SU-DHL-6 (cell line): ENCODE data around the gene PCAT6.

ENCODE experiments used
- H2AFZ ChIP-seq: fragments of 200-600 bp; sonication (generic); 2 replicates; pipeline ENCODE4 v1.6.1; 2014; ENCODE audit warnings: low read depth, mild to moderate bottlenecking, moderate library complexity, mixed read lengths, antibody characterized with exemption, low read length; ENCODE audit not compliant: severe bottlenecking
- H3F3A ChIP-seq: fragments of 200-600 bp; shearing (Covaris generic); 2 replicates; pipeline ENCODE4 v1.6.0; 2016; ENCODE audit warnings: antibody characterized with exemption, mild to moderate bottlenecking; ENCODE audit not compliant: insufficient read depth
- H3K27ac ChIP-seq: fragments of 200-600 bp; sonication (generic); 2 replicates; pipeline ENCODE4 v1.5.1; 2016; ENCODE audit warnings: low read depth, mild to moderate bottlenecking, low read length, moderate library complexity, mixed read lengths
- H3K27me3 ChIP-seq: fragments of 200-600 bp; sonication (generic), shearing (Covaris generic); 2 replicates; pipeline ENCODE4 v1.6.0; 2014; ENCODE audit warnings: mild to moderate bottlenecking, low read length
- H3K36me3 ChIP-seq: fragments of 200-600 bp; sonication (generic); 2 replicates; pipeline ENCODE4 v1.6.1; 2014; ENCODE audit warnings: mild to moderate bottlenecking, low read length, mixed read lengths
- H3K4me2 ChIP-seq: fragments of 300-600, 200-600 bp; shearing (Covaris generic), sonication (generic); 2 replicates; pipeline ENCODE4 v1.6.0; 2014; ENCODE audit warnings: low read length, low read depth, mild to moderate bottlenecking; ENCODE audit not compliant: poor library complexity, severe bottlenecking
- H3K4me3 ChIP-seq: fragments of 200-600 bp; sonication (generic); 2 replicates; pipeline ENCODE4 v1.5.1; 2014; ENCODE audit warnings: antibody characterized with exemption, low read length, mild to moderate bottlenecking, mixed read lengths; ENCODE audit not compliant: insufficient read depth, poor library complexity, severe bottlenecking
- H3K79me2 ChIP-seq: fragments of 200-600 bp; sonication (generic); 2 replicates; pipeline ENCODE4 v1.6.1; 2014; ENCODE audit warnings: mild to moderate bottlenecking, low read length, moderate library complexity; ENCODE audit not compliant: insufficient read depth
- H3K9ac ChIP-seq: fragments of 200-600 bp; sonication (generic); 2 replicates; pipeline ENCODE4 v1.7.0; 2014; ENCODE audit warnings: mild to moderate bottlenecking, low read length
- H3K9me2 ChIP-seq: fragments of 200-600 bp; sonication (generic); replicated peaks from 2 replicates; pipeline ENCODE4 v1.6.1; 2014; ENCODE audit warnings: low read length; ENCODE audit not compliant: insufficient read depth
- H3K9me3 ChIP-seq: fragments of 200-600 bp; sonication (generic); 2 replicates; pipeline ENCODE4 v1.6.1; 2014; ENCODE audit warnings: low read length, mixed read lengths; ENCODE audit not compliant: insufficient read depth
- H4K20me1 ChIP-seq: fragments of 200-600 bp; sonication (generic); 2 replicates; pipeline ENCODE4 v1.6.1; 2014; ENCODE audit warnings: low read depth, mild to moderate bottlenecking, antibody characterized with exemption, low read length, moderate library complexity, mixed read lengths
- EZH2phosphoT487 ChIP-seq: fragments of 200-600 bp; sonication (generic), shearing (Covaris generic); conservative IDR thresholded peaks from 2 replicates; pipeline ENCODE4 v1.6.1; 2018; ENCODE audit warnings: mild to moderate bottlenecking, antibody characterized with exemption, low read length, moderate library complexity, mixed read lengths
- TF ChIP-seq, protein P1 (sequence below): fragments of 200-600 bp; sonication (generic); IDR thresholded peaks from one replicate; pipeline ENCODE4 v1.5.1; 2017; ENCODE audit warnings: antibody characterized with exemption, mild to moderate bottlenecking, low read length, moderate library complexity; ENCODE audit not compliant: insufficient read depth, poor library complexity, severe bottlenecking

Gene PCAT6

DNA sequence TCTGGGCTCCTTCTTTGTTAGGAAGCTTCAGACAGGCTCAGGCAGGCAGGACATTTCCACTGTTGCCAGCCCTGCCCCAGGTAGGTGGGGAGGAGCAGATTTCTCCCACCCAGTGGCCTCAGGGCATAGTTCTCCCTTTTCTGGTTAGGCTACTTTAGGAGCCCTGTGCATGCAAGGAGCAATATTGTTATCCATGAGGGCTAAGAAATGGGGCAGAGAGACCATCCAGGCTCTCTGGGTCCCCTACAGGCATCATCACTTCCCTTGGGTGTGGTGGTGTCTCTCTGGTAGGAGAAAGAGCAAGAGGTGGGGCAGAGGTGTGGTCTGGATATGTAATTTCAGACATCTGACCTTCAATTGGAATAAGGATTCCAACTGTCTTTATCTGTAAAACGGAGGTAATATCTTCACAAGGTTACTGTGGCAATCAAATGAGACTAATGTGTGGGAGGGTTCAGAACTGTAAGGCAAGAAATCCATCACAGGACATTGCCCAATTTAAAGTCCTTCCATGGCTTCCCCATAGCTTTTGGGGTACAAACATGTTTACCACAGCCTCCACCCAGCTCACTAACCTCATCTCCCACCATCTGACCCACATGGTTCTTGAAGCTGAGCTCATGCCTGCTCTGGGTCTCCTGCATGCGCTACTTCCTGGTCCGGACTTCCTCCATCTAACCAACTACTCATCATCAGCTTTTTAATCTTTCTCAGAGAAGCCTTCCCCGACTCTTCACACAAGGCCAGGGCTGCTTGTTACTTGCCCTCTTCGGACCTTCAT is 26.1 kb downstream of the PCAT6 start:
- H3K27me3 ChIP-seq, result no peaks in the 10 kb centered on the region
- H3K4me3 ChIP-seq, result no peak overlapping the region
- H3K4me2 ChIP-seq, result no peak overlapping the region
- H3K9ac ChIP-seq, result no peak overlapping the region
- H4K20me1 ChIP-seq, result no peaks in the 10 kb centered on the region
- H3K27ac ChIP-seq, result no peak overlapping the region
- no peak overlapping the region for H2AFZ ChIP-seq
- no peaks in the 10 kb centered on the region for H3K79me2 ChIP-seq
- H3F3A ChIP-seq, result no peaks in the 10 kb centered on the region
- no peak for TF ChIP-seq EZH2phosphoT487
- TF ChIP-seq, protein P1, sequence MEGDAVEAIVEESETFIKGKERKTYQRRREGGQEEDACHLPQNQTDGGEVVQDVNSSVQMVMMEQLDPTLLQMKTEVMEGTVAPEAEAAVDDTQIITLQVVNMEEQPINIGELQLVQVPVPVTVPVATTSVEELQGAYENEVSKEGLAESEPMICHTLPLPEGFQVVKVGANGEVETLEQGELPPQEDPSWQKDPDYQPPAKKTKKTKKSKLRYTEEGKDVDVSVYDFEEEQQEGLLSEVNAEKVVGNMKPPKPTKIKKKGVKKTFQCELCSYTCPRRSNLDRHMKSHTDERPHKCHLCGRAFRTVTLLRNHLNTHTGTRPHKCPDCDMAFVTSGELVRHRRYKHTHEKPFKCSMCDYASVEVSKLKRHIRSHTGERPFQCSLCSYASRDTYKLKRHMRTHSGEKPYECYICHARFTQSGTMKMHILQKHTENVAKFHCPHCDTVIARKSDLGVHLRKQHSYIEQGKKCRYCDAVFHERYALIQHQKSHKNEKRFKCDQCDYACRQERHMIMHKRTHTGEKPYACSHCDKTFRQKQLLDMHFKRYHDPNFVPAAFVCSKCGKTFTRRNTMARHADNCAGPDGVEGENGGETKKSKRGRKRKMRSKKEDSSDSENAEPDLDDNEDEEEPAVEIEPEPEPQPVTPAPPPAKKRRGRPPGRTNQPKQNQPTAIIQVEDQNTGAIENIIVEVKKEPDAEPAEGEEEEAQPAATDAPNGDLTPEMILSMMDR, result no peak
- no peaks in the 10 kb centered on the region for H3K9me2 ChIP-seq
- no peaks in the 10 kb centered on the region for H3K9me3 ChIP-seq
- no peaks in the 10 kb centered on the region for H3K36me3 ChIP-seq

DNA sequence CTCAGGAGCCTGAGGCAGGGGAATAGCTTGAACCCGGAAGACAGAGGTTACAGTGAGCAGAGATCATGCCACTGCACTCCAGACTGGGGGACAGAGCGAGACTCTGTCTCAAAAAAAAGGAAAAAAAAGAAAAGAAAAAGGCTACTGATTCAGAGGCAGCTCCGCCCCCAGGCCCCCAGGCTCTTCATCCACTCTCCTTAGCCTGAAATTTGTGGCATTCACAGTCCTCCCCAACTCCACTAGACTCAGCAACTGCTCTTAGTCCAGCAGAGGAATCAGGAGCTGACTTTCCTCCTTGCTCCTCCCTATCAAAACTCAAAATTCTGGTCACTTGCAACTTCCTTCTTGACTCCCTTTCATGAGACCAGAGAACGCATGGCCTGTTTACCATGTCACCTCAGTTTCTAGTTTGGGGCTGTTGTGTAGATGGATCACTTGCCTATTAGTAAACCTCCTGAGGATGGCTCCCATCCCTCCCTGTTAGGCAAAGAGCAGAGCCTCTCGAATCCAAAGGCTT is 27.1 kb downstream of the PCAT6 start:
- no peak overlapping the region for H3K27ac ChIP-seq
- H3K4me3 ChIP-seq, result no peak overlapping the region
- H4K20me1 ChIP-seq, result no peaks in the 10 kb centered on the region
- H3K9me2 ChIP-seq, result no peaks in the 10 kb centered on the region
- no peak overlapping the region for H2AFZ ChIP-seq
- TF ChIP-seq, protein P1, result no peak
- no peak for TF ChIP-seq EZH2phosphoT487
- H3K27me3 ChIP-seq, result no peaks in the 10 kb centered on the region
- H3F3A ChIP-seq, result no peaks in the 10 kb centered on the region
- no peaks in the 10 kb centered on the region for H3K79me2 ChIP-seq
- H3K9me3 ChIP-seq, result no peaks in the 10 kb centered on the region
- no peak overlapping the region for H3K9ac ChIP-seq
- no peak overlapping the region for H3K4me2 ChIP-seq
- no peaks in the 10 kb centered on the region for H3K36me3 ChIP-seq

DNA sequence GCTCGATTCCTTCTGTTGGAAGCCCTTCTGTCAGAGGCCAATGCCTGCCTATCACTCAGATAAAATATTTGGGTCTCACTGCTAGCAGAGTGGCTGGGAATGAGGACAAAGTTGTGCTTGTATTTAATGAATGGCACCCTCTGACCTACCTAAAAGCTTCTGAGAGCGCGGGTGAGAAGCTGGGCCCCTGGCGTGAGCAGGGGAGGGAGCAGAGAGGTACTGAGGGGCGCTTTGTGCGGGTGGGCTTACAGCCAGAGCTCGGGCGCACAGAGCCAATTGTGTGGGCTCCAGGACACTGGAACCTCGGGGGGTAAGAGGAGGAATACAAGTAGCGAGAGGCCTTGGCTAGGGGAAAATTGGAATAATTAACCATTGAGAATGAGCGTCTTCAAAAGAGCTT is 32.3 kb downstream of the PCAT6 start:
- Histone ChIP-seq H3K4me2 (no peak overlapping the region), H3K27me3 (peaks cover 3% of the 10 kb centered on the region; the same call in 1 of the 2 replicates), H3K4me3 (no peak overlapping the region), H3F3A (no peaks in the 10 kb centered on the region), H3K27ac (no peak overlapping the region), H3K9me2 (no peaks in the 10 kb centered on the region), H2AFZ (no peak overlapping the region), H4K20me1 (no peaks in the 10 kb centered on the region), H3K9ac (no peak overlapping the region), H3K9me3 (no peaks in the 10 kb centered on the region), H3K79me2 (no peaks in the 10 kb centered on the region), H3K36me3 (no peaks in the 10 kb centered on the region)
- TF ChIP-seq EZH2phosphoT487, result no peak
- TF ChIP-seq, protein P1, result no peak
